Measurements from ENCODE around the gene CHST7.

- TF ChIP-seq CTCF (IDR thresholded peaks at IDR 0.05) (no peak), POLR2A (IDR thresholded peaks at IDR 0.05) (no peak)
Observed at GRCh38 chrX:46595084-46595483, 21.5 kb downstream of the CHST7 start.
